D721Med (cell line): Measurements from ENCODE around the gene NOS1.
"Not testable (repeated sequence)": the region's sequence is repeated elsewhere in the genome, so short reads cannot be mapped to it uniquely, and the experiment has no call there.

ENCODE experiments used
- DNase-seq: peaks from one replicate; pipeline ENCODE4 v3.0.0; 2011; ENCODE audit warnings: low spot score; ENCODE audit not compliant: insufficient read length
- FAIRE-seq: peaks from 2 replicates; lab custom pipeline; 2011; peaks lifted over from hg19 to GRCh38; lab: Jason Lieb, UNC
- TF ChIP-seq, protein P1 (sequence below): IDR thresholded peaks from 2 replicates; pipeline ENCODE4 v1.5.1; 2012; ENCODE audit warnings: mild to moderate bottlenecking, control low read depth; ENCODE audit not compliant: insufficient read depth; ENCODE audit errors: missing control alignments

The NOS1 gene

DNA sequence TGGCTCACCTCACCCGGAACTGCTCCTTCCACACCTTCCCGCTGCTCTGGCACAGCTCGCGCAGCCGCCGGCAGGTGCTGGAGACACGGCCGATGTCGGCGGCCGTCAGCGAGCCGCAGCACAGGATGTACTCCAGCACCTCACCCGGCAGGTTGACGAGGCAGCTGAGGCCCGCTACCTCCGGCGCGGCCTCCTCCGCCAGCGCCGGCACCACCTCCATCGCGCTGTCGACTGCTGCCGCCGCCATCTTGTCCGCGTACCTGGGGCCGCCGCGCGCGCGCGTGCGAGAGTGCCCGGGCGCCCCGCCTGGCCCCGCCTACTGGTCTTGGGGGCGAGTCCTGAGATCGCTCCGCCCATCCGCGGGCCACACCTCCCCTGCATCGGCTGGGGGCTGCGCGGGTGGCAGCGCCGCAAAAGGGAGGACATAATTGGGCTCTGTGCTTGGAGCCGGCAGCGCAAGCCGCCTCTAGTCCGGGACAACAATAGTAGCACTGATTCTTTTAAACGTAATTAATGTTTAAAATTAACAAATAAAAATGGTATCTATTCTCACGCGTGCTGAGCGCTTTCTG lies 171.1 kb downstream of the NOS1 start, which contains the start of gene FBXO21:
Gene FBXO21 (minus strand): TSS at position 261 of the 572 bp plus-strand sequence. CDS start 14 bp downstream, at position 247.
- peak; percentile 90 for DNase-seq
- no peak for FAIRE-seq
- TF ChIP-seq, protein P1, sequence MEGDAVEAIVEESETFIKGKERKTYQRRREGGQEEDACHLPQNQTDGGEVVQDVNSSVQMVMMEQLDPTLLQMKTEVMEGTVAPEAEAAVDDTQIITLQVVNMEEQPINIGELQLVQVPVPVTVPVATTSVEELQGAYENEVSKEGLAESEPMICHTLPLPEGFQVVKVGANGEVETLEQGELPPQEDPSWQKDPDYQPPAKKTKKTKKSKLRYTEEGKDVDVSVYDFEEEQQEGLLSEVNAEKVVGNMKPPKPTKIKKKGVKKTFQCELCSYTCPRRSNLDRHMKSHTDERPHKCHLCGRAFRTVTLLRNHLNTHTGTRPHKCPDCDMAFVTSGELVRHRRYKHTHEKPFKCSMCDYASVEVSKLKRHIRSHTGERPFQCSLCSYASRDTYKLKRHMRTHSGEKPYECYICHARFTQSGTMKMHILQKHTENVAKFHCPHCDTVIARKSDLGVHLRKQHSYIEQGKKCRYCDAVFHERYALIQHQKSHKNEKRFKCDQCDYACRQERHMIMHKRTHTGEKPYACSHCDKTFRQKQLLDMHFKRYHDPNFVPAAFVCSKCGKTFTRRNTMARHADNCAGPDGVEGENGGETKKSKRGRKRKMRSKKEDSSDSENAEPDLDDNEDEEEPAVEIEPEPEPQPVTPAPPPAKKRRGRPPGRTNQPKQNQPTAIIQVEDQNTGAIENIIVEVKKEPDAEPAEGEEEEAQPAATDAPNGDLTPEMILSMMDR: no peak

DNA sequence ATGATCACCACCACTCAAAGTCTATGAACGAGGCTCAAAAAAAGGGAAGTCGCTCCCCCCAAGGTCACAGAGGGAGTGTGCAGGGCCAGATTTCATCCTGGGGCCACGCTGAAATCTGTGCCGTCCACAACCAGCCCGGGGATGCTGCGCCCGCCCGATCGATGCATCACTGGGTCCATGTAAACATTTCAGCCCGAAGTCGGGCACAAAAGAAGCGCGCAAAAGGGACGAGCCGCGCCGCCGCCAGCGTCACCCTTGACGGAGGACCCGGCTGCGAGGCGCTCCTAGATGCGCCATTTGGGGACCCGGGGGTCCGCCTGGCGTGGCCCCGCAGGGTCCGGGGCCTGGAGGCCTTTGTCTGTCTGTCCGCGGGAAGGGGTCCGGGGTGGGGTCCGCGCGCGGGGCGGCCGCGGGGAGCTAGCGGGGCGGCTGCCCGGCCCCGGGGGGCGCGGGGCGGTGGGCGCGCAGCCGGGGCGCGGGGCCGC lies 171.7 kb downstream of the NOS1 start:
- DNase-seq: no peak
- TF ChIP-seq, protein P1: no peak
- no peak for FAIRE-seq

DNA sequence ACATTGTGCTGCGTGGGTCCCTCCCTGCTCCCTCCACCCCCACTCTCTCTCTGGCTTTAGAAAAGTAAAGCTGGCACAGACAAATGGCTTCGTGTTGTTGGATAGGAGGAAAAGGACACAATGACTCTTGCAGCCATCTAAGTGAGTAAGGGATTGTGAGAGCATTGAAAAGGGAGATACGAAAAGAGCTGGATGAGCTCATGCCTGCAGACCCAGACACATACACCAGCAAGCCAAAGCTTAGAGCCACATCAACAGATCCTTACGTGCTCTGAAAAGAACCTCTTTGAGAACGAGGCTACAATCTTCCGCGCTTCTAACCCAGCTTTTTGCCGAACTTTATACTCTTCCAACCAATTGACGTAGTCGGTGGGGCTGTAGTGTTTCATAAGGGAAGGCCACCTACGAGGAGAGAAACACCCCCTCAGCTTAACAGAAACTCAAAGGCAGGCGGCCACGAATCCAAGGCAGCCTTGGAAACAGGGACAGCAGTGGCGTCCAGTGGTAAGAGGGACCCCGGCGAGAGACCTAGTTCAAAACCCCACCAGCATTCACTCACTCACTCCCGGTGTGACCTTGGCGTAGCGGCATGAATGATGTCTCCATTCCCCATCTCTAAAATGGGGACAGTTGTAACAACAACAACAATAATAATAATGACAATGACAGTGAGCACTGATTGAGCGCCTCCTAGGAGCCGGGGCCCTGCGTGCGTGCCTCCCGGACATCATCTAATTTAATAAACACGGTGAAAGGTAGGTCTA lies 172.3 kb downstream of the NOS1 start:
- DNase-seq: no peak
- TF ChIP-seq, protein P1: no peak
- no peak for FAIRE-seq

DNA sequence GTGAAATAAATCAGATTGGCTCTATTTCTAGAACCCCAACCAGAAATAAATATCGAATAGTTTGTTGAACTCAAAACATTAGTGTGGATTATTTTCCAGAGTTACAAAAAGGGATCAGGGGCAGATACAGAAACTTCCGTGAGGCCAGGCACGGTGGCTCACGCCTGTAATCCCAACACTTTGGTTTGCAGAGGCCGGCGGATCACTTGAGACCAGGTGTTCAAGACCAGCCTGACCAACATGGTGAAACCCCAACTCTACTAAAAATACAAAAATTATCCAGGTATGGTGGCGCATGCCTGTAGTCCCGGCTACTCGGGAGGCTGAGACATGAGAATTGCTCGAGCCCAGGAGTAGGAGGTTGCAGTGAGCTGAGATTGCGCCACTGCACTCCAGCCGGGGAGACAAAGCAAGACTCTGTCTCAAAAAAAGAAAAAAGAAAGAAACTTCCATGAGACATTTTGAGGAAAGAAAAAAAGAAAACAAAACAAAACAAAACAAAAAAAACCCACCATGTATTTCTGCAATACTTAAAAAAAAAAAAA lies 173.2 kb downstream of the NOS1 start:
- TF ChIP-seq, protein P1: no peak
- no peak for FAIRE-seq
- DNase-seq: no peak

DNA sequence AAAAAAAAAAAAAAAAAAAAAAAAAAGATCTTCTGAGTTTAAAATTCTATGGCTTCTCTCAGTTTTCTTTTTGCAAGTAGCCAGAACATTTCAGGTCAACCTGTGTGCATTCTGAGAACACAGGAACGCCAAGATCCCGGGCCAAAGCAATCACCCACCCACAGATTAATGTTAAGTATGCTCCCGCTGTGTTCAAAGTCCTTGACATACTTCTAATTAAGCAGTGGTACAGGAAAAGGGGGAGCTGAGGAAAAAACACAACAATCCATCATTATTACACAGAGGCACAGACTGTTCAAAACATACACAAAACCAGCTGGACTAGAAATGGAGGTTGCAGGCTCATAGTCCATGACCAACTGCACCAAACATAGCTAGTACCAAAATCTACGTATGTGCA lies 174.0 kb downstream of the NOS1 start:
- DNase-seq: no peak
- FAIRE-seq: no peak

DNA sequence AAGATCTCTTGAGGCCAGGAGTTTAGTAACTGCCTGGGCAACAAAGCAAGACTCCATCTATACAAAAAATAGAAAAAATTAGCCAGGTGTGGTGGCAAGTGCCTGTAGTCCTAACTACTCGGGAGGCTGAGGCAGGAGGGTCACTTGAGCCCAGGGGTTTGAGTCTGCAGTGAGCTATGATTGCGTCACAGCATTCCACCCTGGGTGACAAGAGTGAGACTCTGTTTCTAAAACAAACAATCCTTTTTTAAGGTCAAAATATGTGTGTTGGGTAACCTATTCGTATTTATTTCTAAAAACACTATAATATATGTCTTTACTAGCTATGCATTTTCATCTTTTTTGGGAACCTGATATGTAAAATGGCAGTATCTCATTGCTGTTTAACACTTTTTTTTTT lies 178.6 kb downstream of the NOS1 start:
- no peak for FAIRE-seq

More for the DNA sequence above, 174.0 kb downstream of the NOS1 start:
- TF ChIP-seq, protein P1: no peak

DNA sequence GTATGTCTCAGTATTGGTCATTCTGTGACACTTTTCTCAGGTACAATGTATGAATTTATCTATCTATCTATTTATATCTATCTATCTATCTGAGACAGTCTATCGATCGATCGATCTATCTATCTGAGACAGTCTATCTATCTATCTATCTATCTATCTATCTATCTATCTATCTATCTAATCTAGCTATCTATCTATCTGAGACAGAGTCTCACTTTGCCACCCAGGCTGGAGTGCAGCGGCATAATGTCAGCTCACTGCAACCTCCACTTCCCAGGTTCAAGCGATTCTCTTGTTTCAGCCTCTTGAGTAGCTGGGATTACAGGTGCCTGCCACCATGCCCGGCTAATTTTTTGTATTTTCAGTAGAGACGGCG lies 180.0 kb downstream of the NOS1 start:
- not testable (repeated sequence) for FAIRE-seq, DNase-seq

More for the DNA sequence above, 178.6 kb downstream of the NOS1 start:
- TF ChIP-seq, protein P1: no peak
- DNase-seq: no peak
